Ectodermal cell (in vitro differentiated cells): ENCODE measurements around the gene PCDHGB6.
"Not testable (repeated sequence)": the region's sequence is repeated elsewhere in the genome, so short reads cannot be mapped to it uniquely, and the experiment has no call there.

Experiments
- H3K27ac ChIP-seq: 2 replicates; pipeline ENCODE4 v1.7.0; 2013; ENCODE audit warnings: mild to moderate bottlenecking, low read depth, low read length; ENCODE audit not compliant: insufficient read depth, poor library complexity, severe bottlenecking
- H3K27me3 ChIP-seq: 2 replicates; pipeline ENCODE4 v1.7.0; 2013; ENCODE audit warnings: mild to moderate bottlenecking, low read length; ENCODE audit not compliant: insufficient read depth, control insufficient read depth, poor library complexity, severe bottlenecking
- H3K36me3 ChIP-seq: one replicate; pipeline ENCODE4 v1.7.0; 2013; ENCODE audit warnings: low read length; ENCODE audit not compliant: control insufficient read depth, insufficient read depth
- H3K4me1 ChIP-seq: one replicate; pipeline ENCODE4 v1.7.0; 2013; ENCODE audit warnings: low read length; ENCODE audit not compliant: control insufficient read depth, insufficient read depth
- H3K4me3 ChIP-seq: 2 replicates; pipeline ENCODE4 v1.7.0; 2013; ENCODE audit warnings: low read depth, low read length, control low read depth; ENCODE audit not compliant: insufficient read depth
- H3K9me3 ChIP-seq: 2 replicates; pipeline ENCODE4 v1.7.0; 2013; ENCODE audit warnings: mild to moderate bottlenecking, low read length, moderate library complexity; ENCODE audit not compliant: control insufficient read depth
- WGBS, 2 experiments: methylation state at CpG; one replicate each; pipeline ENCODE4 v1.1.7; 2013; ENCODE audit warnings: missing lambda C conversion rate in 2 of 2; 5-methylcytosine and 5-hydroxymethylcytosine counted together

PCDHGB6 gene

GRCh38 chr5:141420855-141421488, 13.2 kb downstream of the PCDHGB6 start, which contains the start of gene PCDHGA11:
Gene PCDHGA11 (plus strand): TSS chr5:141421051. CDS start chr5:141421228, 177 bp downstream.
- 91 to 92% methylated on average over 42 of the region's 42 CpGs for WGBS, 2 experiments
- Histone ChIP-seq H3K4me1 (no peaks in the 10 kb centered on the region), H3K9me3 (peaks cover 20% of the 10 kb centered on the region), H3K36me3 (peaks cover 46% of the 10 kb centered on the region), H3K27me3 (no peaks in the 10 kb centered on the region), H3K27ac (no peak within 1 kb of the TSS), H3K4me3 (no peak within 1 kb of the TSS)

GRCh38 chr5:141421489-141421855, 13.7 kb downstream of the PCDHGB6 start:
- Histone ChIP-seq H3K27me3 (no peaks in the 10 kb centered on the region), H3K4me3 (no peak overlapping the region), H3K27ac (no peak overlapping the region), H3K9me3 (peaks cover 20% of the 10 kb centered on the region), H3K36me3 (peaks cover 47% of the 10 kb centered on the region), H3K4me1 (no peaks in the 10 kb centered on the region)
- 94% methylated on average over 13 of the region's 13 CpGs for WGBS, 2 experiments

GRCh38 chr5:141422742-141423291, 15.0 kb downstream of the PCDHGB6 start:
- Histone ChIP-seq H3K4me3 (no peak overlapping the region), H3K36me3 (peaks cover 57% of the 10 kb centered on the region), H3K9me3 (peaks cover 29% of the 10 kb centered on the region), H3K27ac (no peak overlapping the region), H3K4me1 (no peaks in the 10 kb centered on the region), H3K27me3 (no peaks in the 10 kb centered on the region)
- WGBS, 2 experiments = 97 to 98% methylated on average over 42 of the region's 42 CpGs

GRCh38 chr5:141427783-141428426, 20.1 kb downstream of the PCDHGB6 start:
- Histone ChIP-seq H3K36me3 (peaks cover 49% of the 10 kb centered on the region), H3K27me3 (no peaks in the 10 kb centered on the region), H3K4me3 (no peak overlapping the region), H3K9me3 (peaks cover 20% of the 10 kb centered on the region), H3K27ac (no peak overlapping the region), H3K4me1 (no peaks in the 10 kb centered on the region)
- WGBS, 2 experiments = 97 to 98% methylated on average over 53 of the region's 53 CpGs

GRCh38 chr5:141430332-141431113, 22.7 kb downstream of the PCDHGB6 start, which contains the start of gene PCDHGA12:
Gene PCDHGA12 (plus strand): TSS chr5:141430507. CDS start chr5:141430760, 253 bp downstream.
- Histone ChIP-seq H3K9me3 (peaks cover 24% of the 10 kb centered on the region), H3K4me3 (no peak within 1 kb of the TSS), H3K27ac (no peak within 1 kb of the TSS), H3K27me3 (no peaks in the 10 kb centered on the region), H3K36me3 (peaks cover 46% of the 10 kb centered on the region), H3K4me1 (no peaks in the 10 kb centered on the region)
- 95% methylated on average over 33 of the region's 33 CpGs for WGBS, 2 experiments

- peaks cover 41% of the 10 kb centered on the region for H3K36me3 ChIP-seq
- no peaks in the 10 kb centered on the region for H3K27me3 ChIP-seq
- peaks cover 24% of the 10 kb centered on the region for H3K9me3 ChIP-seq
- WGBS, 2 experiments = 96 to 97% methylated on average over 37 of the region's 37 CpGs
- no peak overlapping the region for H3K4me3 ChIP-seq
- no peak overlapping the region for H3K27ac ChIP-seq
- H3K4me1 ChIP-seq = no peaks in the 10 kb centered on the region
Measured at GRCh38 chr5:141431286-141431685, 23.5 kb downstream of the PCDHGB6 start.

- H3K27ac ChIP-seq, H3K27me3 ChIP-seq, H3K4me3 ChIP-seq, H3K4me1 ChIP-seq: not testable (repeated sequence)
- Histone ChIP-seq H3K9me3 (peaks cover 16% of the 10 kb centered on the region), H3K36me3 (peaks cover 31% of the 10 kb centered on the region)
- 97 to 98% methylated on average over 38 of the region's 38 CpGs for WGBS, 2 experiments
Measured at GRCh38 chr5:141432308-141432707, 24.5 kb downstream of the PCDHGB6 start.

GRCh38 chr5:141432726-141433125, 24.9 kb downstream of the PCDHGB6 start:
- 94 to 95% methylated on average over 29 of the region's 29 CpGs for whole genome bisulfite sequencing, 2 experiments
- not testable (repeated sequence) for H3K27ac ChIP-seq

GRCh38 chr5:141434006-141434405, 26.2 kb downstream of the PCDHGB6 start:
- no peak overlapping the region for H3K27ac ChIP-seq
- H3K36me3 ChIP-seq = peaks cover 21% of the 10 kb centered on the region
- H3K4me3 ChIP-seq = no peak overlapping the region
- H3K4me1 ChIP-seq = no peaks in the 10 kb centered on the region
- no peaks in the 10 kb centered on the region for H3K27me3 ChIP-seq
- peaks cover 15% of the 10 kb centered on the region for H3K9me3 ChIP-seq
- 92 to 95% methylated on average over 2 of the region's 2 CpGs for WGBS, 2 experiments

More at GRCh38 chr5:141432726-141433125, 24.9 kb downstream of the PCDHGB6 start:
- H3K4me3 ChIP-seq, H3K4me1 ChIP-seq, H3K27me3 ChIP-seq: not testable (repeated sequence)
- Histone ChIP-seq H3K36me3 (peaks cover 27% of the 10 kb centered on the region), H3K9me3 (peaks cover 15% of the 10 kb centered on the region)

GRCh38 chr5:141437221-141437620, 29.4 kb downstream of the PCDHGB6 start:
- Histone ChIP-seq H3K4me1 (no peaks in the 10 kb centered on the region), H3K4me3 (no peak overlapping the region), H3K36me3 (peaks cover 5% of the 10 kb centered on the region), H3K27me3 (no peaks in the 10 kb centered on the region), H3K9me3 (peaks cover 4% of the 10 kb centered on the region), H3K27ac (no peak overlapping the region)
- 85 to 100% methylated on average over 1 to 2 of the region's 2 CpGs for WGBS, 2 experiments
